Mammary epithelial cell (primary cell): Measurements from ENCODE around the gene ALKBH7.

Source experiments
- EZH2 ChIP-seq: IDR thresholded peaks from 2 replicates; pipeline ENCODE4 v1.6.1; 2012; ENCODE audit warnings: low read length, inconsistent platforms, borderline replicate concordance
- TF ChIP-seq, protein P1 (sequence below), 2 donors: IDR thresholded peaks in 1 of 2; conservative IDR thresholded peaks in 1 of 2; 2 replicates each; pipeline ENCODE4 v1.5.1; 2011 to 2012; ENCODE audit warnings: inconsistent platforms in 2 of 2, low read length in 2 of 2, mild to moderate bottlenecking in 2 of 2, control low read depth in 1 of 2, low read depth in 1 of 2; ENCODE audit not compliant: insufficient read depth in 1 of 2; ENCODE audit errors: extremely low read depth in 1 of 2

- no peak for TF ChIP-seq EZH2
- TF ChIP-seq, protein P1, sequence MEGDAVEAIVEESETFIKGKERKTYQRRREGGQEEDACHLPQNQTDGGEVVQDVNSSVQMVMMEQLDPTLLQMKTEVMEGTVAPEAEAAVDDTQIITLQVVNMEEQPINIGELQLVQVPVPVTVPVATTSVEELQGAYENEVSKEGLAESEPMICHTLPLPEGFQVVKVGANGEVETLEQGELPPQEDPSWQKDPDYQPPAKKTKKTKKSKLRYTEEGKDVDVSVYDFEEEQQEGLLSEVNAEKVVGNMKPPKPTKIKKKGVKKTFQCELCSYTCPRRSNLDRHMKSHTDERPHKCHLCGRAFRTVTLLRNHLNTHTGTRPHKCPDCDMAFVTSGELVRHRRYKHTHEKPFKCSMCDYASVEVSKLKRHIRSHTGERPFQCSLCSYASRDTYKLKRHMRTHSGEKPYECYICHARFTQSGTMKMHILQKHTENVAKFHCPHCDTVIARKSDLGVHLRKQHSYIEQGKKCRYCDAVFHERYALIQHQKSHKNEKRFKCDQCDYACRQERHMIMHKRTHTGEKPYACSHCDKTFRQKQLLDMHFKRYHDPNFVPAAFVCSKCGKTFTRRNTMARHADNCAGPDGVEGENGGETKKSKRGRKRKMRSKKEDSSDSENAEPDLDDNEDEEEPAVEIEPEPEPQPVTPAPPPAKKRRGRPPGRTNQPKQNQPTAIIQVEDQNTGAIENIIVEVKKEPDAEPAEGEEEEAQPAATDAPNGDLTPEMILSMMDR (conservative IDR thresholded peaks at IDR 0.05 in 1 of 2, IDR thresholded peaks at IDR 0.05 in 1 of 2; ENCODE audit: extremely low read depth in 1 of 2, insufficient read depth in 1 of 2, low read depth in 1 of 2, low read length in 2 of 2) = no peak
These were observed 22.2 kb downstream of the ALKBH7 start for GRCh38 chr19:6394831-6395230.
